ENCODE results near the gene ADCY4. TPM values are rescaled to one million over a fixed set of nuclear protein-coding genes. Genes with fewer than 3 reads are reported as not detected.

ADCY4 gene
- total and polyA plus RNA-seq, 2 of the 13 experiments (the other 11 are each of a cell fraction or from before 2014, with no cell fraction given) = 0.03 TPM; not detected in 1

DNA sequence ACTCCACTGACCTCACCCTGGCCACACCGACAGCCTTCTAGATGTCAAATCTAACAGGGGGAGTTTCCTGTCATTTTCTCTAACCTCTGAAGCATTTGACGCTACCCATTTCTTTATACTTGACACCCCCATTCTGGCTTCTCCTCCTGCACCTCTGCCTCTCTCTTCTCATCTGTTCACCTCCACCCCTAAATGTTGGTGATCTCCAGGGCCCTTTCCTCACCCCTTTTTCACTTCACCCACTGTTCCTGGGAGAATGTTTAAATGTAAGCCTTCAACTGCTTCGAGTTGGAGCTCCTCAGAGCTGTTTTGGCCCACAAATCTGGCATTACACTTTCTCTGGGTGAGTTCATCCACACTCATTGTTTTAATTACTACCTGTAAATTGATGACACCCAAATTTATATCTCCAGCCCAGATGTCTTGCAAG is 63.0 kb downstream of the ADCY4 start (continued):
- TF ChIP-seq GZF1 (CRISPR knock-in tag; IDR thresholded peaks at IDR 0.05) (peak; percentile 28; the same call in 1 of the 2 replicates), HBP1 (CRISPR knock-in tag; IDR thresholded peaks at IDR 0.05; ENCODE audit: low read depth) (no peak)

- Histone ChIP-seq H3K27me3 (ENCODE audit: control insufficient read depth in 1 of 2, insufficient read depth in 2 of 2, low read length in 2 of 2) (no peaks in the 10 kb centered on the region; a peak in 1 of 5 replicates), H4K20me1 (ENCODE audit: insufficient read depth, low read length) (no peaks in the 10 kb centered on the region), H3K79me2 (ENCODE audit: insufficient read depth, low read length) (peaks cover 7% of the 10 kb centered on the region), H3K9ac (ENCODE audit: insufficient read depth, low read depth, low read length) (peak within 1 kb of the TSS; percentile 98), H3K4me1 (ENCODE audit: insufficient read depth, low read length) (peaks cover 22% of the 10 kb centered on the region), H3K9me3 (ENCODE audit: low read length) (no peaks in the 10 kb centered on the region), H3K4me2 (ENCODE audit: low read depth, low read length) (peak within 1 kb of the TSS; percentile 97), H3K4me3 (replicated peaks in 1 of 3; ENCODE audit: insufficient read depth in 1 of 3, low read depth in 2 of 3, low read length in 3 of 3) (peak within 1 kb of the TSS; percentile 78 to 96 (median 78)), H2AFZ (ENCODE audit: low read length) (peak within 1 kb of the TSS; percentile 75), H3K36me3 (replicated peaks in 1 of 2; ENCODE audit: control insufficient read depth in 1 of 2, insufficient read depth in 2 of 2, low read length in 2 of 2) (peaks cover 16 to 26% of the 10 kb centered on the region in 2 experiments; a peak in 4 of 5 replicates), H3K27ac (ENCODE audit: extremely low read length, insufficient read depth, low read length) (peak within 1 kb of the TSS; percentile 92)
- ChIA-PET POLR2A (interaction anchor here (0.6 to 16.5 kb wide), 55 partner anchors 9 to 1434 kb away, joined by 3 to 435 read pairs (median 7); partner anchors contain the start of genes AJUBA, BCL2L2, CARMIL3 and CBLN3), CTCF (ENCODE audit: low intra/inter-chr PET ratio, low total read pairs) (interaction anchor here (0.6 to 2.8 kb wide), 4 partner anchors 26 to 76 kb away, joined by 3 to 33 read pairs (median 10); partner anchors contain the start of genes MDP1 and TINF2)
- in situ Hi-C loops (cut with HindIII; ENCODE audit: extremely low pct_ligation_motif_present, low pct_unique_long_range_greater_than_20kb) (no loop called here), intact Hi-C loops (cut with micrococcal nuclease; ENCODE audit: unreplicated experiment) (loop anchor here (1.0 to 2.0 kb wide), 4 partner anchors 19 to 54 kb away; partner anchors contain the start of gene MDP1)
- peak; percentile 95 for ATAC-seq
- peak; percentile 76 for FAIRE-seq
- WGBS (ENCODE audit: low lambda C conversion rate) = 1% methylated on average over 61 of the region's 61 CpGs
- BruUV-seq (replicated peaks) = no TSS peak
- peak; percentile 96 for DNase-seq (ENCODE audit: low spot score)
- TF ChIP-seq ZNF720 (CRISPR knock-in tag; IDR thresholded peaks at IDR 0.05) (0 out of 2 replicates have a peak, but pooled peaks have one; percentile 37), CREB1 (IDR thresholded peaks at IDR 0.05) (peak; percentile 71; the same call in 1 of the 2 replicates), CREB1 (CRISPR knock-in tag; IDR thresholded peaks at IDR 0.05) (no peak), ZNF691 (CRISPR knock-in tag; IDR thresholded peaks at IDR 0.05; ENCODE audit: borderline replicate concordance, low read depth) (peak; percentile 99), TAF15 (IDR thresholded peaks at IDR 0.05; ENCODE audit: low read depth, low read length, poor library complexity, severe bottlenecking) (peak; percentile 97), IKZF4 (CRISPR knock-in tag; IDR thresholded peaks at IDR 0.05; ENCODE audit: borderline replicate concordance, low read depth, not compliant biosample characterization) (peak; percentile 91), GRHL1 (CRISPR knock-in tag; conservative IDR thresholded peaks at IDR 0.05) (no peak), ZFP36L1 (CRISPR knock-in tag; IDR thresholded peaks at IDR 0.05) (peak; percentile 100), TMF1 (CRISPR knock-in tag; IDR thresholded peaks at IDR 0.05; ENCODE audit: low read depth) (peak; percentile 97), RCOR2 (CRISPR knock-in tag; IDR thresholded peaks at IDR 0.05) (peak; percentile 68; the same call in 1 of the 2 replicates)
- TF ChIP-seq, protein P1, sequence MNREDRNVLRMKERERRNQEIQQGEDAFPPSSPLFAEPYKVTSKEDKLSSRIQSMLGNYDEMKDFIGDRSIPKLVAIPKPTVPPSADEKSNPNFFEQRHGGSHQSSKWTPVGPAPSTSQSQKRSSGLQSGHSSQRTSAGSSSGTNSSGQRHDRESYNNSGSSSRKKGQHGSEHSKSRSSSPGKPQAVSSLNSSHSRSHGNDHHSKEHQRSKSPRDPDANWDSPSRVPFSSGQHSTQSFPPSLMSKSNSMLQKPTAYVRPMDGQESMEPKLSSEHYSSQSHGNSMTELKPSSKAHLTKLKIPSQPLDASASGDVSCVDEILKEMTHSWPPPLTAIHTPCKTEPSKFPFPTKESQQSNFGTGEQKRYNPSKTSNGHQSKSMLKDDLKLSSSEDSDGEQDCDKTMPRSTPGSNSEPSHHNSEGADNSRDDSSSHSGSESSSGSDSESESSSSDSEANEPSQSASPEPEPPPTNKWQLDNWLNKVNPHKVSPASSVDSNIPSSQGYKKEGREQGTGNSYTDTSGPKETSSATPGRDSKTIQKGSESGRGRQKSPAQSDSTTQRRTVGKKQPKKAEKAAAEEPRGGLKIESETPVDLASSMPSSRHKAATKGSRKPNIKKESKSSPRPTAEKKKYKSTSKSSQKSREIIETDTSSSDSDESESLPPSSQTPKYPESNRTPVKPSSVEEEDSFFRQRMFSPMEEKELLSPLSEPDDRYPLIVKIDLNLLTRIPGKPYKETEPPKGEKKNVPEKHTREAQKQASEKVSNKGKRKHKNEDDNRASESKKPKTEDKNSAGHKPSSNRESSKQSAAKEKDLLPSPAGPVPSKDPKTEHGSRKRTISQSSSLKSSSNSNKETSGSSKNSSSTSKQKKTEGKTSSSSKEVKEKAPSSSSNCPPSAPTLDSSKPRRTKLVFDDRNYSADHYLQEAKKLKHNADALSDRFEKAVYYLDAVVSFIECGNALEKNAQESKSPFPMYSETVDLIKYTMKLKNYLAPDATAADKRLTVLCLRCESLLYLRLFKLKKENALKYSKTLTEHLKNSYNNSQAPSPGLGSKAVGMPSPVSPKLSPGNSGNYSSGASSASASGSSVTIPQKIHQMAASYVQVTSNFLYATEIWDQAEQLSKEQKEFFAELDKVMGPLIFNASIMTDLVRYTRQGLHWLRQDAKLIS (CRISPR knock-in tag; IDR thresholded peaks at IDR 0.05) = peak; percentile 90; the same call in 1 of the 2 replicates
Measured at GRCh38 chr14:24271134-24271833, 63.6 kb downstream of the ADCY4 start, which contains the start of gene RABGGTA. TSS of gene RABGGTA (minus strand) at chr14:24271597. CDS start at chr14:24271115, 482 bp downstream.

All from HepG2 (cell line).